H9 (cell line): ENCODE measurements around the gene METTL9. TPM values are rescaled to one million over a fixed set of nuclear protein-coding genes. Genes with fewer than 3 reads are reported as not detected.

Experiments
- DNase-seq: peaks from one replicate; pipeline ENCODE4 v3.0.0-alpha.2; 2017
- H2AFZ ChIP-seq: one replicate; pipeline ENCODE4 v1.6.1; 2013; ENCODE audit warnings: mild to moderate bottlenecking, low read length, control low read depth, moderate library complexity
- H2AK5ac ChIP-seq: 2 replicates; pipeline ENCODE4 v1.6.1; 2013; ENCODE audit warnings: low read length, control low read depth, mixed read lengths; ENCODE audit not compliant: insufficient read length
- H2BK120ac ChIP-seq: one replicate; pipeline ENCODE4 v1.6.1; 2013; ENCODE audit warnings: low read depth, mild to moderate bottlenecking, low read length, control low read depth, inconsistent platforms; ENCODE audit not compliant: poor library complexity, severe bottlenecking
- H2BK12ac ChIP-seq: 2 replicates; pipeline ENCODE4 v1.6.1; 2013; ENCODE audit warnings: low read length, control low read depth, mixed read lengths, low read depth; ENCODE audit not compliant: insufficient read length
- H2BK15ac ChIP-seq: 2 replicates; pipeline ENCODE4 v1.6.1; 2013; ENCODE audit warnings: low read depth, low read length, control low read depth
- H2BK20ac ChIP-seq: one replicate; pipeline ENCODE4 v1.6.1; 2013; ENCODE audit warnings: low read depth, mild to moderate bottlenecking, low read length, control low read depth, inconsistent platforms; ENCODE audit not compliant: poor library complexity, severe bottlenecking
- H2BK5ac ChIP-seq: 2 replicates; pipeline ENCODE4 v1.6.1; 2013; ENCODE audit warnings: low read length, control low read depth, mixed read lengths; ENCODE audit not compliant: insufficient read length
- H3K14ac ChIP-seq: 2 replicates; pipeline ENCODE4 v1.6.1; 2013; ENCODE audit warnings: low read length, control low read depth; ENCODE audit not compliant: insufficient read depth
- H3K18ac ChIP-seq: 2 replicates; pipeline ENCODE4 v1.6.1; 2013; ENCODE audit warnings: low read depth, mild to moderate bottlenecking, mixed read lengths, low read length, control low read depth; ENCODE audit not compliant: insufficient read length
- H3K23ac ChIP-seq: 2 replicates; pipeline ENCODE4 v1.6.1; 2013; ENCODE audit warnings: low read length, control low read depth, mixed read lengths, low read depth; ENCODE audit not compliant: insufficient read length
- H3K23me2 ChIP-seq: 2 replicates; pipeline ENCODE4 v1.6.1; 2013; ENCODE audit warnings: low read depth, mild to moderate bottlenecking, mixed read lengths, low read length, control low read depth; ENCODE audit not compliant: insufficient read length, poor library complexity, severe bottlenecking
- H3K27ac ChIP-seq: 2 replicates; pipeline ENCODE4 v1.5.1; 2013; ENCODE audit warnings: low read length, control low read depth, mixed read lengths, low read depth; ENCODE audit not compliant: insufficient read length
- H3K27me3 ChIP-seq: 2 replicates; pipeline ENCODE4 v1.6.1; 2013; ENCODE audit warnings: low read length, control low read depth, inconsistent platforms; ENCODE audit not compliant: insufficient read depth
- H3K4ac ChIP-seq: 2 replicates; pipeline ENCODE4 v1.6.1; 2013; ENCODE audit warnings: low read depth, mild to moderate bottlenecking, control low read depth, inconsistent platforms, low read length, moderate library complexity
- H3K4me1 ChIP-seq: 2 replicates; pipeline ENCODE4 v1.6.1; 2013; ENCODE audit warnings: low read length, control low read depth, inconsistent platforms; ENCODE audit not compliant: insufficient read depth
- H3K4me2 ChIP-seq: 2 replicates; pipeline ENCODE4 v1.6.1; 2013; ENCODE audit warnings: low read length, control low read depth, mixed read lengths; ENCODE audit not compliant: insufficient read length, insufficient read depth
- H3K56ac ChIP-seq: 2 replicates; pipeline ENCODE4 v1.6.1; 2013; ENCODE audit warnings: low read depth, mild to moderate bottlenecking, mixed read lengths, low read length, control low read depth; ENCODE audit not compliant: insufficient read length
- H3K79me1 ChIP-seq: 2 replicates; pipeline ENCODE4 v1.6.1; 2013; ENCODE audit warnings: low read depth, mild to moderate bottlenecking, moderate library complexity, low read length, control low read depth, inconsistent platforms; ENCODE audit not compliant: insufficient read depth, poor library complexity, severe bottlenecking
- H3K79me2 ChIP-seq: 2 replicates; pipeline ENCODE4 v1.6.1; 2013; ENCODE audit warnings: low read length, control low read depth, inconsistent platforms; ENCODE audit not compliant: insufficient read depth
- H3K9ac ChIP-seq: 2 replicates; pipeline ENCODE4 v1.6.1; 2013; ENCODE audit warnings: low read length, control low read depth, mixed read lengths; ENCODE audit not compliant: insufficient read length; ENCODE audit errors: extremely low read depth
- H3K9me3 ChIP-seq: one replicate; pipeline ENCODE4 v1.6.1; 2013; ENCODE audit warnings: low read depth, low read length, inconsistent platforms; ENCODE audit not compliant: control insufficient read depth
- H3T11ph ChIP-seq: one replicate; pipeline ENCODE4 v1.6.1; 2013; ENCODE audit warnings: mild to moderate bottlenecking, low read length, control low read depth, inconsistent platforms
- H4K20me1 ChIP-seq: one replicate; pipeline ENCODE4 v1.6.1; 2013; ENCODE audit not compliant: control insufficient read depth, insufficient read length, insufficient read depth
- H4K5ac ChIP-seq: 2 replicates; pipeline ENCODE4 v1.6.1; 2013; ENCODE audit warnings: low read depth, mild to moderate bottlenecking, mixed read lengths, low read length, control low read depth; ENCODE audit not compliant: insufficient read length
- H4K8ac ChIP-seq: replicated peaks from 2 replicates; pipeline ENCODE4 v1.6.1; 2013; ENCODE audit warnings: low read length, control low read depth, mixed read lengths, low read depth; ENCODE audit not compliant: insufficient read length
- H4K91ac ChIP-seq: 2 replicates; pipeline ENCODE4 v1.6.1; 2013; ENCODE audit warnings: low read depth, mild to moderate bottlenecking, moderate library complexity, mixed read lengths, low read length, control low read depth; ENCODE audit not compliant: insufficient read length
- H3K27ac Mint-ChIP-seq, 3 experiments: 2 replicates in 2 of 3; 3 replicates in 1 of 3; pipeline ENCODE4 v1.8.0; 2020 to 2021; ENCODE audit warnings: mixed read lengths in 3 of 3, mild to moderate bottlenecking in 1 of 3, moderate library complexity in 1 of 3
- H3K27me3 Mint-ChIP-seq: 2 replicates; pipeline ENCODE4 v1.8.0; 2021; ENCODE audit warnings: low read depth, mild to moderate bottlenecking, moderate library complexity, mixed read lengths
- H3K36me3 Mint-ChIP-seq, 3 experiments: 2 replicates in 2 of 3; 3 replicates in 1 of 3; pipeline ENCODE4 v1.8.0; 2020 to 2021; ENCODE audit warnings: low read depth in 3 of 3, mixed read lengths in 3 of 3; ENCODE audit not compliant: insufficient read depth in 1 of 3
- H3K4me1 Mint-ChIP-seq, 2 experiments: 2 replicates each; pipeline ENCODE4 v1.8.0; 2020; ENCODE audit warnings: mixed read lengths in 2 of 2
- H3K4me3 Mint-ChIP-seq, 2 experiments: 2 replicates in 1 of 2; 3 replicates in 1 of 2; pipeline ENCODE4 v1.8.0; 2020 to 2021; ENCODE audit warnings: mild to moderate bottlenecking in 2 of 2, mixed read lengths in 2 of 2, moderate library complexity in 1 of 2
- H3K9me3 Mint-ChIP-seq, 2 experiments: 2 replicates in 1 of 2; 3 replicates in 1 of 2; pipeline ENCODE4 v1.8.0; 2020; ENCODE audit warnings: mild to moderate bottlenecking in 2 of 2, mixed read lengths in 2 of 2, moderate library complexity in 1 of 2
- WGBS: extraction: QIAGEN DNeasy Blood & Tissue Kit; methylation state at CpG from one replicate; pipeline ENCODE4 v1.1.7; 2013; ENCODE audit warnings: missing lambda C conversion rate, low lambda C conversion rate, mixed read lengths; ENCODE audit not compliant: insufficient read length; ENCODE audit errors: extremely low coverage; 5-methylcytosine and 5-hydroxymethylcytosine counted together
- total RNA-seq: library from RNA; stranded (reverse); gene quantifications from 2 replicates; pipeline ENCODE4 v1.2.1, GENCODE V29; 2021
- TF ChIP-seq, protein P1 (sequence below): fragments of 200-600 bp; sonication (generic); conservative IDR thresholded peaks from 3 replicates; pipeline ENCODE4 v1.8.0; 2021; ENCODE audit warnings: antibody characterized with exemption, mild to moderate bottlenecking

The METTL9 gene
- total RNA-seq, 1 experiment from 2014 or later = 108 TPM

DNA sequence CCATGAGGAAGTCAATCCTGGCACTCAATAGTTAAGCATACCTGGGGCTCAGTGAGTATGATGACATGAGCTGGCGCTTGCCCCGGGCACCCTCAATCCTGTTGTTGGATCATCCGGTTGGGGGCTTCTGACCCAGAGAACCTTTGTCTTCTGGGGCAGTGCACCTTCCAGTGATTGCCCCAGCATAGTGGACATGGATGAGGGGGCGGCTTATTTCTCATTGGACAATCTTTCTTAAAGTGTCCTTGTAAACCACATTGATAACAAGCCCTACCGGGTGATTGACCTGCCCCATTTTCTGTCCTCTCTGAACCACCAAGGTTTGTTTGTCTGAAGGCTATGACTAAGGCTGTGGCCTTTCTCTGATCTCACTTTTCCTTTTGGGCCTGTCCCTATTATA, 34.8 kb downstream of the METTL9 start:
- peaks cover 7 to 33% (median 16%) of the 10 kb centered on the region in 3 experiments for H3K36me3 Mint-ChIP-seq
- Histone ChIP-seq H2BK5ac (no peak overlapping the region), H3K4me2 (no peak overlapping the region), H2BK120ac (no peak overlapping the region), H3K27me3 (no peaks in the 10 kb centered on the region), H3K79me1 (no peaks in the 10 kb centered on the region), H2AK5ac (no peak overlapping the region), H3K27ac (no peak overlapping the region), H4K91ac (no peak overlapping the region), H3K9ac (no peak overlapping the region), H4K20me1 (no peaks in the 10 kb centered on the region), H3K23me2 (no peaks in the 10 kb centered on the region), H3T11ph (no peak overlapping the region), H3K18ac (no peak overlapping the region), H4K5ac (no peak overlapping the region), H4K8ac (no peak overlapping the region), H3K4ac (no peak overlapping the region), H3K56ac (no peak overlapping the region), H3K79me2 (no peaks in the 10 kb centered on the region; the same call in 1 of the 2 replicates), H3K9me3 (no peaks in the 10 kb centered on the region), H2BK12ac (no peak overlapping the region), H3K23ac (no peak overlapping the region), H2BK15ac (no peak overlapping the region), H3K4me1 (no peaks in the 10 kb centered on the region), H2BK20ac (no peak overlapping the region), H2AFZ (no peak overlapping the region), H3K14ac (no peak overlapping the region)
- WGBS = no CpG with 5 or more reads among the region's 5 CpGs
- no peak for DNase-seq
- H3K27ac Mint-ChIP-seq = 0 out of 7 replicates have a peak overlapping the region, but pooled peaks of 1 of the 3 experiments have one; percentile 81
- no peak overlapping the region for H3K4me3 Mint-ChIP-seq
- peaks cover 0 to 7% of the 10 kb centered on the region in 2 experiments; a peak in 3 of 5 replicates for H3K9me3 Mint-ChIP-seq
- H3K27me3 Mint-ChIP-seq = no peaks in the 10 kb centered on the region
- TF ChIP-seq, protein P1, sequence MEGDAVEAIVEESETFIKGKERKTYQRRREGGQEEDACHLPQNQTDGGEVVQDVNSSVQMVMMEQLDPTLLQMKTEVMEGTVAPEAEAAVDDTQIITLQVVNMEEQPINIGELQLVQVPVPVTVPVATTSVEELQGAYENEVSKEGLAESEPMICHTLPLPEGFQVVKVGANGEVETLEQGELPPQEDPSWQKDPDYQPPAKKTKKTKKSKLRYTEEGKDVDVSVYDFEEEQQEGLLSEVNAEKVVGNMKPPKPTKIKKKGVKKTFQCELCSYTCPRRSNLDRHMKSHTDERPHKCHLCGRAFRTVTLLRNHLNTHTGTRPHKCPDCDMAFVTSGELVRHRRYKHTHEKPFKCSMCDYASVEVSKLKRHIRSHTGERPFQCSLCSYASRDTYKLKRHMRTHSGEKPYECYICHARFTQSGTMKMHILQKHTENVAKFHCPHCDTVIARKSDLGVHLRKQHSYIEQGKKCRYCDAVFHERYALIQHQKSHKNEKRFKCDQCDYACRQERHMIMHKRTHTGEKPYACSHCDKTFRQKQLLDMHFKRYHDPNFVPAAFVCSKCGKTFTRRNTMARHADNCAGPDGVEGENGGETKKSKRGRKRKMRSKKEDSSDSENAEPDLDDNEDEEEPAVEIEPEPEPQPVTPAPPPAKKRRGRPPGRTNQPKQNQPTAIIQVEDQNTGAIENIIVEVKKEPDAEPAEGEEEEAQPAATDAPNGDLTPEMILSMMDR = no peak
- H3K4me1 Mint-ChIP-seq = peaks cover 18 to 40% of the 10 kb centered on the region in 2 experiments
